Progenitor cell of endocrine pancreas (in vitro differentiated cells): Measurements from ENCODE around the gene SNCAIP. TPM values are rescaled to one million over a fixed set of nuclear protein-coding genes. Genes with fewer than 3 reads are reported as not detected.

Experiments
- DNase-seq: peaks from one replicate; pipeline ENCODE4 v3.0.0; 2021; ENCODE audit warnings: low spot score; ENCODE audit not compliant: unreplicated experiment
- H3K27ac Mint-ChIP-seq: 2 replicates; pipeline ENCODE4 v1.8.0; 2021; ENCODE audit warnings: mild to moderate bottlenecking, moderate library complexity, mixed read lengths
- H3K27me3 Mint-ChIP-seq: 2 replicates; pipeline ENCODE4 v1.8.0; 2021; ENCODE audit warnings: mixed read lengths
- H3K36me3 Mint-ChIP-seq: 2 replicates; pipeline ENCODE4 v1.8.0; 2022; ENCODE audit warnings: mixed read lengths; ENCODE audit not compliant: insufficient read depth
- H3K4me1 Mint-ChIP-seq: 2 replicates; pipeline ENCODE4 v1.8.0; 2021; ENCODE audit warnings: low read depth, mixed read lengths
- H3K4me3 Mint-ChIP-seq: 2 replicates; pipeline ENCODE4 v1.8.0; 2021; ENCODE audit warnings: low read depth, mild to moderate bottlenecking, moderate library complexity, mixed read lengths
- H3K9me3 Mint-ChIP-seq: 2 replicates; pipeline ENCODE4 v1.8.0; 2021; ENCODE audit warnings: low read depth, mixed read lengths
- total RNA-seq: library from RNA; stranded (reverse); gene quantifications from 2 replicates; pipeline ENCODE4 v1.2.1, GENCODE V29; 2021
- TF ChIP-seq, protein P1 (sequence below): fragments of 200-600 bp; sonication (generic); IDR thresholded peaks from one replicate; pipeline ENCODE4 v1.5.0; 2021; ENCODE audit warnings: antibody characterized with exemption, mild to moderate bottlenecking; ENCODE audit not compliant: unreplicated experiment

Gene SNCAIP
- total RNA-seq, 1 donor from 2014 or later = 13.7 TPM

DNA sequence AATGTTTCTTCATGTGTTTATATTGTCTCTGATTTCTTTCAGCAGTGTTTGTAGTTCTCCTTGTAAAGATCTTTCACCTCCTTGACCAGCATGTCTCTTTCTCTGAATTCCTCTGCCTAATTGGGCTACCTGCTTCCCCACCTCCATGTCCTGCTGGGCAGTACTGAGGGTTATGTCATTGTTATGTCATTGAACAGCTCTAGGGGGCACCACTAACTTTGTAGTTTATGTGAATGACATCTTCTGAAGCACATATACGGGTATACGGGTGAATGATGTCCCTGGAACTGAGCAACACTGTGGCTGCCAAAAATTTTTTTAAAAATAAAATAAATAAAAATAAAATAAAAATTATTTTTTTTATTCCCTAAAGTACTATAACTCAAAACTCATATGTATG is 16.9 kb upstream of the SNCAIP start:
- Mint-ChIP-seq H3K27me3 (peaks cover 7% of the 10 kb centered on the region), H3K4me1 (peaks cover 30% of the 10 kb centered on the region), H3K9me3 (peaks cover 9% of the 10 kb centered on the region), H3K36me3 (peaks cover 1% of the 10 kb centered on the region), H3K27ac (no peak overlapping the region), H3K4me3 (no peak overlapping the region)
- TF ChIP-seq, protein P1, sequence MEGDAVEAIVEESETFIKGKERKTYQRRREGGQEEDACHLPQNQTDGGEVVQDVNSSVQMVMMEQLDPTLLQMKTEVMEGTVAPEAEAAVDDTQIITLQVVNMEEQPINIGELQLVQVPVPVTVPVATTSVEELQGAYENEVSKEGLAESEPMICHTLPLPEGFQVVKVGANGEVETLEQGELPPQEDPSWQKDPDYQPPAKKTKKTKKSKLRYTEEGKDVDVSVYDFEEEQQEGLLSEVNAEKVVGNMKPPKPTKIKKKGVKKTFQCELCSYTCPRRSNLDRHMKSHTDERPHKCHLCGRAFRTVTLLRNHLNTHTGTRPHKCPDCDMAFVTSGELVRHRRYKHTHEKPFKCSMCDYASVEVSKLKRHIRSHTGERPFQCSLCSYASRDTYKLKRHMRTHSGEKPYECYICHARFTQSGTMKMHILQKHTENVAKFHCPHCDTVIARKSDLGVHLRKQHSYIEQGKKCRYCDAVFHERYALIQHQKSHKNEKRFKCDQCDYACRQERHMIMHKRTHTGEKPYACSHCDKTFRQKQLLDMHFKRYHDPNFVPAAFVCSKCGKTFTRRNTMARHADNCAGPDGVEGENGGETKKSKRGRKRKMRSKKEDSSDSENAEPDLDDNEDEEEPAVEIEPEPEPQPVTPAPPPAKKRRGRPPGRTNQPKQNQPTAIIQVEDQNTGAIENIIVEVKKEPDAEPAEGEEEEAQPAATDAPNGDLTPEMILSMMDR = peak; percentile 49
- DNase-seq = no peak

DNA sequence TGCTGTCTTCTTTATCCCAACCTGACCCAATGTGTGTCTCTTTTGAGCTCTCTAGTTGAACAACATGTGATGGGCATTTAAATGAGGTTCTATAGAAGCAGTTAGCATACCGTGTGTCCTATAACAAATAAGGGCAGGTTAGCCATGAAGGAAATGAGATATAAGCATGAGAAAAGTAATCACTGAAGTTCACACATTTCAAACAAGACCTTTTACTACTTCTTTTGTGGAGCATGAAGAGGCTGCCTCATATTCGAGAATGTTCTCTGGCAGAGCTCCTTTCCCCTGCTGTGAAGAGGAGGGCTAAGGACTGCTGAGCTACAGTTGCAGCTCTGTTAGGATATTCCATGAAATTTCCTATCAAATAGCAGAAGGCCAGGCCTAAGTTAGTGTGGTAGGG is 15.2 kb upstream of the SNCAIP start:
- Mint-ChIP-seq H3K9me3 (peaks cover 9% of the 10 kb centered on the region), H3K4me1 (peaks cover 25% of the 10 kb centered on the region), H3K4me3 (no peak overlapping the region), H3K36me3 (peaks cover 1% of the 10 kb centered on the region), H3K27ac (no peak overlapping the region), H3K27me3 (peaks cover 10% of the 10 kb centered on the region)
- TF ChIP-seq, protein P1 = no peak
- DNase-seq = no peak

DNA sequence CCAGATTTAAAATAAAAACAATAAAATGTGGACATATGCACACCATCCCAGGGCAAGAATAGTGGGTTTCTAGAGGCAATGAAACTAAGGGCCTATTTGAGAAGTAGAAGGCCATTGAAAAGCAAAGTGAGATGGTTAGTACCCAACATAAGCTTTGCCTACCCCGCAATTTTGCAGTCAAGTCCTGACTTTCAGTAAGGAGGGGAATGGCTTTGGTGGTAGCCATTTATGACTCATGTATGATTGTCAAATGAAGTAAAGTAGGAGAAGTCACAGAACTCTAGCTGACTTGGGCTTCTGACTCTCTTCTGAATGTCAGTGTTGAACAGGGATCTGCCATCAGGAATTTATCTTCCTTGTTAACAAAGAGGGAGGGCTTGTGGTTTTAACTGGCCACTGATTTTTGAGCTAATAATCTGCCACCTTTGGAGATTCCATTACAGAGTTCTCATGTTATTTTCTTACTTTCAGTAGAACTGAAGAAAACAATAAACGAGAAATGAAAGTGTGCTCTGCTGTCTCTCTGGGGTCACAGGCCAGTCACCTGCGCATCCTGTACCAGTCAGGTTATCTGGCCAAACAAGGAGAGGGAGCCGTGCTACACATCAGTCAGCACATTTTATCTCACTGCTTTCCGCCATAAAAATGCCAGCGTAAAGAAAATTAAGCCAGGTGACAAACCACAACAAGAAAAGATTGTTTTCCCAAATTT is 14.3 kb upstream of the SNCAIP start:
- Mint-ChIP-seq H3K36me3 (peaks cover 1% of the 10 kb centered on the region), H3K27ac (peak overlapping the region; percentile 11), H3K27me3 (peaks cover 10% of the 10 kb centered on the region), H3K4me3 (no peak overlapping the region), H3K9me3 (peaks cover 9% of the 10 kb centered on the region), H3K4me1 (peaks cover 22% of the 10 kb centered on the region)
- DNase-seq = no peak
- TF ChIP-seq, protein P1 = no peak

DNA sequence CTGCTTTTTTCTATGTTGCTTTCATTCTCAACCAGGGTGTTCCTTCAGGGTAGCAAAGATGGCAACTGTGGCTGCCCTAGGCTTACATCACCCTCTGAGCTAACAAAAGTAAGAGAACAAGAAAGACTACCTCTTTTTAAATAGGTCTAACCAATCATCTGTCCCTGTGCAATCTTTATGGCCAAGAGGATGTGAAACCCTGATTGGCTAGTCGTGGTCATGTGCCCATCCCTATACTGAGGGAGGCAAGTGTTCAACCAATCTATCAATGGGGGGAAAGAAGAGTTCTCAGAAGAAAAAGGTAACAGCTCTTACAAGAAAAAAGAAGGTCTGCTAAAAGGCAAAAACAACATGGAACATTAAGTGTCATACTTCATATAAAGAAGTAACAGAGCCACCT is 11.7 kb upstream of the SNCAIP start:
- Mint-ChIP-seq H3K4me3 (no peak overlapping the region), H3K9me3 (no peaks in the 10 kb centered on the region), H3K27ac (no peak overlapping the region), H3K36me3 (no peaks in the 10 kb centered on the region), H3K4me1 (peaks cover 17% of the 10 kb centered on the region), H3K27me3 (peaks cover 13% of the 10 kb centered on the region)
- DNase-seq = no peak
- TF ChIP-seq, protein P1 = no peak

DNA sequence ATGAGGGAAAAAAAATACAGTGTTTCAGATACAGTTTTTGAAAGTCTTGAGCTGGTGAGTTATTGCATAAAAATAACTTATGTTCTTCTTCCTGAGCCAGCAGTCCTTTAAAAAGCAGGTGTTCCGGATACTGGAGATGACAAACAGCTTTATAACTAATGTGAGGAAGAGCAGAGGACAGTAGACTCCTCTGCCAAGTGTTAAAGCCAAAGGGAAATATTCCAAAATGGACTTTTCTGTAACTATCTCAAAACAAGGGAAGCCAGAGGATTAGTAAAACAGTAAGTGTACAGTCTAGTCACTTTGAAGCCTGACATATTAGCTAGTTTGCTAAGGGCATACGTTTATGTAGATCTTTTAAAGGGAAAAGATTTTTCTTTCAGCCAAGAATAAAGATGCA is 11.0 kb upstream of the SNCAIP start:
- Mint-ChIP-seq H3K4me1 (peaks cover 14% of the 10 kb centered on the region), H3K27ac (no peak overlapping the region), H3K27me3 (peaks cover 13% of the 10 kb centered on the region), H3K9me3 (no peaks in the 10 kb centered on the region), H3K4me3 (no peak overlapping the region), H3K36me3 (no peaks in the 10 kb centered on the region)
- TF ChIP-seq, protein P1 = no peak
- no peak for DNase-seq
